ENCODE measurements around the gene TTLL5.

The TTLL5 gene

DNA sequence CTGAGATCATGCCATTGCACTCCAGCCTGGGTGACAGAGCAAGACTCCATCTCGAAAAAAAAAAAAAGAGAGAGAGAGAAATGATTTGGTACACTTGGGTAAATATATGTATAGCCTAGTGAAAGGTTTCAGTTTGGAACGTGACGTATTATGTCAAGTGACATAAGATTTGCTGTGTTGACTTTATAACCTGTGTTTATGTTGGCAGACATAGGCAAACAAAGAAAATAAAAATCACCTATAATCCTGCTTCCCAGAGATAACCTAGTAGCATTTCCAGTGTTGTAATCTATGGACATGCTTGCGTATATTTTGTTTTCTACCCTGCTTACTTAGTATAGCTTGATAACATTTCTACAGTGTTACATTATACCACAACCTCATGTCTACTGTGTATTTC is 17.1 kb upstream of the TTLL5 start:
- Histone ChIP-seq H3K4me1 (ENCODE audit: control insufficient read depth, low read length) (no peaks in the 10 kb centered on the region), H4K20me1 (ENCODE audit: control insufficient read depth, insufficient read depth, low read depth, low read length) (no peaks in the 10 kb centered on the region), H3K9me3 (ENCODE audit: control insufficient read depth, insufficient read depth, low read length) (no peaks in the 10 kb centered on the region), H3K4me2 (ENCODE audit: low read length) (no peak overlapping the region), H3K36me3 (ENCODE audit: control insufficient read depth, low read length) (peaks cover 5% of the 10 kb centered on the region; the same call in 1 of the 2 replicates), H3K4me3 (ENCODE audit: low read length) (no peak overlapping the region), H3K27ac (ENCODE audit: low read depth, low read length) (no peak overlapping the region), H3F3A (ENCODE audit: control insufficient read depth, insufficient read depth) (no peaks in the 10 kb centered on the region), H3K27me3 (ENCODE audit: control insufficient read depth, low read length) (no peaks in the 10 kb centered on the region), H3K9me2 (replicated peaks; ENCODE audit: control insufficient read depth, low read length) (no peaks in the 10 kb centered on the region), H3K79me2 (ENCODE audit: control insufficient read depth, low read length) (no peaks in the 10 kb centered on the region)
- no peak for TF ChIP-seq EZH2phosphoT487 (IDR thresholded peaks at IDR 0.05; ENCODE audit: borderline replicate concordance, low read length)
- TF ChIP-seq, protein P1, sequence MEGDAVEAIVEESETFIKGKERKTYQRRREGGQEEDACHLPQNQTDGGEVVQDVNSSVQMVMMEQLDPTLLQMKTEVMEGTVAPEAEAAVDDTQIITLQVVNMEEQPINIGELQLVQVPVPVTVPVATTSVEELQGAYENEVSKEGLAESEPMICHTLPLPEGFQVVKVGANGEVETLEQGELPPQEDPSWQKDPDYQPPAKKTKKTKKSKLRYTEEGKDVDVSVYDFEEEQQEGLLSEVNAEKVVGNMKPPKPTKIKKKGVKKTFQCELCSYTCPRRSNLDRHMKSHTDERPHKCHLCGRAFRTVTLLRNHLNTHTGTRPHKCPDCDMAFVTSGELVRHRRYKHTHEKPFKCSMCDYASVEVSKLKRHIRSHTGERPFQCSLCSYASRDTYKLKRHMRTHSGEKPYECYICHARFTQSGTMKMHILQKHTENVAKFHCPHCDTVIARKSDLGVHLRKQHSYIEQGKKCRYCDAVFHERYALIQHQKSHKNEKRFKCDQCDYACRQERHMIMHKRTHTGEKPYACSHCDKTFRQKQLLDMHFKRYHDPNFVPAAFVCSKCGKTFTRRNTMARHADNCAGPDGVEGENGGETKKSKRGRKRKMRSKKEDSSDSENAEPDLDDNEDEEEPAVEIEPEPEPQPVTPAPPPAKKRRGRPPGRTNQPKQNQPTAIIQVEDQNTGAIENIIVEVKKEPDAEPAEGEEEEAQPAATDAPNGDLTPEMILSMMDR (IDR thresholded peaks at IDR 0.05; ENCODE audit: low read depth, low read length, poor library complexity, severe bottlenecking) = no peak

DNA sequence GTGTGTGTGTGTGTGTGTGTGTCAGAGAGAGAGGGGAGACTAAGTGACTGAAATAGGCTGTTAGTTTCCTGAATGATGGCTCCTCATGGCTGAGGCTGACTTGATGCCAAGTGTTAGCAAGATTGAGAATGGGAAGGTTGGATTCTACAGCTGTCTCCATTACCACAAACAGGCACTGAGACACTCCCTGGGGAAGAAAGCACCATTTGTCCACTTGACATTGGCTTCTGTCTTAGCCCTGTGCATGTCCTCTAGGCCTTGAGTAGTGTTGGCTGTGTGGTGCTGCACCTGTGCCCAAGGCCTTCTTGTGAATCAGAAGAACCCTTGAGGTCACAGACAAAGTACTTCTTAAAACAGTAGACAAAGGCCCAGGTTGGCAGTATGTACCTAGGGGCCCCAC is 16.0 kb upstream of the TTLL5 start:
- Histone ChIP-seq H4K20me1 (ENCODE audit: control insufficient read depth, insufficient read depth, low read depth, low read length) (no peaks in the 10 kb centered on the region), H3K36me3 (ENCODE audit: control insufficient read depth, low read length) (peaks cover 14% of the 10 kb centered on the region), H3K79me2 (ENCODE audit: control insufficient read depth, low read length) (no peaks in the 10 kb centered on the region), H3K4me1 (ENCODE audit: control insufficient read depth, low read length) (no peaks in the 10 kb centered on the region), H3K9me3 (ENCODE audit: control insufficient read depth, insufficient read depth, low read length) (no peaks in the 10 kb centered on the region), H3K4me3 (ENCODE audit: low read length) (no peak overlapping the region), H3K4me2 (ENCODE audit: low read length) (no peak overlapping the region), H3K9me2 (replicated peaks; ENCODE audit: control insufficient read depth, low read length) (no peaks in the 10 kb centered on the region), H3K27me3 (ENCODE audit: control insufficient read depth, low read length) (no peaks in the 10 kb centered on the region), H3F3A (ENCODE audit: control insufficient read depth, insufficient read depth) (no peaks in the 10 kb centered on the region), H3K27ac (ENCODE audit: low read depth, low read length) (no peak overlapping the region)
- TF ChIP-seq, protein P1 (IDR thresholded peaks at IDR 0.05; ENCODE audit: low read depth, low read length, poor library complexity, severe bottlenecking) = no peak
- TF ChIP-seq EZH2phosphoT487 (IDR thresholded peaks at IDR 0.05; ENCODE audit: borderline replicate concordance, low read length) = no peak

DNA sequence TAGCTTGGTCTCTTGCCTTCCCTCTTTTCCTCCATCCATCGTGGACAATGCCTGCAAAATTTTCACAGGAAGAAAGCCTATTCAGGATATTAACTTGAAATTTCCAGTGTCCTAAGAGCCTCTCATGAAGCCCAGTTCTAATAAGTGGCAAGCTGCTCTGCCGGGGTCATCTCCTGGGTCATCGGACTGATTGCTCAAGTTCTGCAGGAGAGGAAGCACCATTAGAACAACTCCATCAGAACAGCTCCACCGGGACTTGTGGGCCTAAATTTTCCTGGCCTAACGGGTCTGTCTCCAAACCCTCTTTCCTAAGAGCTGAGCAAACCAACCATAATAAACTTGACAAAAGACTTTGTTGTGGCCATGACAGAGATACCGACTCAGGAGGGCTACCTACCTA is 14.3 kb upstream of the TTLL5 start:
- Histone ChIP-seq H3K4me3 (ENCODE audit: low read length) (no peak overlapping the region), H3K4me2 (ENCODE audit: low read length) (no peak overlapping the region), H3K4me1 (ENCODE audit: control insufficient read depth, low read length) (no peaks in the 10 kb centered on the region), H3K9me2 (replicated peaks; ENCODE audit: control insufficient read depth, low read length) (no peaks in the 10 kb centered on the region), H3K9me3 (ENCODE audit: control insufficient read depth, insufficient read depth, low read length) (no peaks in the 10 kb centered on the region), H3F3A (ENCODE audit: control insufficient read depth, insufficient read depth) (no peaks in the 10 kb centered on the region), H3K27me3 (ENCODE audit: control insufficient read depth, low read length) (no peaks in the 10 kb centered on the region), H3K79me2 (ENCODE audit: control insufficient read depth, low read length) (no peaks in the 10 kb centered on the region), H3K36me3 (ENCODE audit: control insufficient read depth, low read length) (peaks cover 30% of the 10 kb centered on the region), H3K27ac (ENCODE audit: low read depth, low read length) (no peak overlapping the region), H4K20me1 (ENCODE audit: control insufficient read depth, insufficient read depth, low read depth, low read length) (no peaks in the 10 kb centered on the region)
- TF ChIP-seq EZH2phosphoT487 (IDR thresholded peaks at IDR 0.05; ENCODE audit: borderline replicate concordance, low read length) = no peak
- TF ChIP-seq, protein P1 (IDR thresholded peaks at IDR 0.05; ENCODE audit: low read depth, low read length, poor library complexity, severe bottlenecking) = no peak

DNA sequence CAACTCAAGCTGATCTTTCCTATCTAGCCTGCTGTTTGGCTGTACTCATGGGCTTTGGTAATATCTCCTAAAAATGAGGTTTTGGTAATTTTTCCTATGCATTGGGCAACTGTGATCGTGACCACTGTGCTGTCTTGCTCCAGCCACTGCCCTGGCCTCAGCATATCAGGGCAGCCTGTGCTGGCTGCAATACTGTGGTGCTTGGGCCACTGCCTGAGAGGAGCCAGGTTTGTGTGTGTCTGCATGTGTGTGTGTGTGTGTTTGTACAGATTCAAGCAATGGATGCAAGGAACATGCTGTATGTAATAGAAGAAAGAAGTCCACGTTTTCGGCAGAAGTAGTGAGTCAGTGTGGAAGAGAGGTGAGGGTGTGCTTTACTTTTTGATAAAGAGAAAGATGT is 13.4 kb upstream of the TTLL5 start:
- Histone ChIP-seq H3K36me3 (ENCODE audit: control insufficient read depth, low read length) (peaks cover 36% of the 10 kb centered on the region), H3K27me3 (ENCODE audit: control insufficient read depth, low read length) (no peaks in the 10 kb centered on the region), H3K9me3 (ENCODE audit: control insufficient read depth, insufficient read depth, low read length) (no peaks in the 10 kb centered on the region), H3K4me3 (ENCODE audit: low read length) (no peak overlapping the region), H3K4me2 (ENCODE audit: low read length) (no peak overlapping the region), H4K20me1 (ENCODE audit: control insufficient read depth, insufficient read depth, low read depth, low read length) (no peaks in the 10 kb centered on the region), H3K27ac (ENCODE audit: low read depth, low read length) (no peak overlapping the region), H3F3A (ENCODE audit: control insufficient read depth, insufficient read depth) (no peaks in the 10 kb centered on the region), H3K4me1 (ENCODE audit: control insufficient read depth, low read length) (no peaks in the 10 kb centered on the region), H3K9me2 (replicated peaks; ENCODE audit: control insufficient read depth, low read length) (no peaks in the 10 kb centered on the region), H3K79me2 (ENCODE audit: control insufficient read depth, low read length) (no peaks in the 10 kb centered on the region)
- TF ChIP-seq, protein P1 (IDR thresholded peaks at IDR 0.05; ENCODE audit: low read depth, low read length, poor library complexity, severe bottlenecking) = no peak
- no peak for TF ChIP-seq EZH2phosphoT487 (IDR thresholded peaks at IDR 0.05; ENCODE audit: borderline replicate concordance, low read length)

All from DOHH2 (cell line).